Prostate gland (tissue), 2 donors: ENCODE measurements around the gene OR1K1. TPM values are rescaled to one million over a fixed set of nuclear protein-coding genes. Genes with fewer than 3 reads are reported as not detected.
"Not testable (repeated sequence)": the region's sequence is repeated elsewhere in the genome, so short reads cannot be mapped to it uniquely, and the experiment has no call there.

Experiments
- DNase-seq: peaks from one replicate; pipeline ENCODE4 v3.0.0-alpha.2; 2019; ENCODE audit warnings: low spot score
- H3K27ac ChIP-seq, 2 donors: fragments of 200-600 bp; sonication (generic); 2 replicates each; pipeline ENCODE4 v1.5.1; 2017 to 2019
- H3K27me3 ChIP-seq: fragments of 200-600 bp; sonication (generic); replicated peaks from 2 replicates; pipeline ENCODE4 v1.5.1; 2019; ENCODE audit not compliant: insufficient read depth
- H3K36me3 ChIP-seq, 2 donors: fragments of 200-600 bp; sonication (generic); 1 replicate in 1 of 2; 2 replicates in 1 of 2; pipeline versions ENCODE4 v1.5.1 to v1.8.1; 2017 to 2019
- H3K4me1 ChIP-seq: fragments of 200-600 bp; sonication (generic); replicated peaks from 2 replicates; pipeline ENCODE4 v1.5.1; 2019
- H3K4me3 ChIP-seq, 2 donors: fragments of 200-600 bp; sonication (generic); 2 replicates each; pipeline ENCODE4 v1.5.1; 2017 to 2019
- H3K9me3 ChIP-seq: fragments of 200-600 bp; sonication (generic); 2 replicates; pipeline ENCODE4 v1.5.1; 2017
- CTCF ChIP-seq, 4 experiments: fragments of 200-600 bp in 2 of 4; fragments of 450-650 bp in 2 of 4; sonication (generic) in 2 of 4; IDR thresholded peaks; 1 replicate in 3 of 4; 2 replicates in 1 of 4; pipeline ENCODE4 v1.5.1; 2016 to 2019; ENCODE audit warnings: antibody characterized with exemption in 4 of 4, mild to moderate bottlenecking in 2 of 4, moderate library complexity in 2 of 4
- POLR2A ChIP-seq: fragments of 450-650 bp; IDR thresholded peaks from one replicate; pipeline ENCODE4 v1.6.1; 2016; ENCODE audit warnings: antibody characterized with exemption, mild to moderate bottlenecking
- POLR2AphosphoS5 ChIP-seq: sonication (generic); formaldehyde crosslinking; IDR thresholded peaks from one replicate; pipeline ENCODE4 v1.6.1; 2017; ENCODE audit warnings: antibody characterized with exemption
- WGBS: methylation state at CpG from one replicate; pipeline ENCODE4 v1.1.5; 2018; 5-methylcytosine and 5-hydroxymethylcytosine counted together
- intact Hi-C: fragments of 100-400 bp; cut with DNase I; formaldehyde crosslinking; loops from one replicate; pipeline ENCODE4 v1.14.2; 2022
- total RNA-seq, 2 donors: library from RNA; depleted of rRNA; stranded (reverse); fragments of >200 nt; gene quantifications; one replicate each; pipeline ENCODE4 v1.1.0, GENCODE V29; 2016

The OR1K1 gene
- total RNA-seq, 2 donors from 2014 or later, result not detected

GRCh38 chr9:122797316-122798063 lies 2.4 kb upstream of the OR1K1 start:
- TF ChIP-seq POLR2AphosphoS5 (no peak), CTCF (IDR thresholded peaks at IDR 0.05) (no peak), POLR2A (no peak)
- H3K36me3 ChIP-seq, result no peaks in the 10 kb centered on the region
- H3K4me1 ChIP-seq, result no peaks in the 10 kb centered on the region
- 82% methylated on average over 6 of the region's 6 CpGs for WGBS
- no peak for DNase-seq
- H3K27me3 ChIP-seq, result no peaks in the 10 kb centered on the region
- H3K9me3 ChIP-seq, result no peaks in the 10 kb centered on the region
- no peak overlapping the region for H3K27ac ChIP-seq
- no peak overlapping the region for H3K4me3 ChIP-seq
- intact Hi-C loops, result no loop called here

- TF ChIP-seq POLR2AphosphoS5 (no peak), POLR2A (no peak), CTCF (IDR thresholded peaks at IDR 0.05) (no peak)
- 98% methylated on average over 4 of the region's 4 CpGs for WGBS
- no peaks in the 10 kb centered on the region for H3K4me1 ChIP-seq
- H3K9me3 ChIP-seq, result no peaks in the 10 kb centered on the region
- H3K27me3 ChIP-seq, result no peaks in the 10 kb centered on the region
- H3K36me3 ChIP-seq, result no peaks in the 10 kb centered on the region
- intact Hi-C loops, result no loop called here
- no peak overlapping the region for H3K4me3 ChIP-seq
- no peak overlapping the region for H3K27ac ChIP-seq
- DNase-seq, result no peak
Measured at GRCh38 chr9:122806661-122807060, 6.7 kb downstream of the OR1K1 start.

- H3K4me3 ChIP-seq, result no peak overlapping the region
- no peaks in the 10 kb centered on the region for H3K9me3 ChIP-seq
- no peak for DNase-seq
- no peaks in the 10 kb centered on the region for H3K27me3 ChIP-seq
- H3K36me3 ChIP-seq, result no peaks in the 10 kb centered on the region
- H3K27ac ChIP-seq, result no peak overlapping the region
- no peak for TF ChIP-seq POLR2AphosphoS5
- TF ChIP-seq POLR2A, result no peak
- TF ChIP-seq CTCF (IDR thresholded peaks at IDR 0.05), result no peak
- H3K4me1 ChIP-seq, result no peaks in the 10 kb centered on the region
- intact Hi-C loops, result no loop called here
- 95% methylated on average over 1 of the region's 1 CpG for WGBS
Measured at GRCh38 chr9:122807271-122807900, 7.5 kb downstream of the OR1K1 start.

GRCh38 chr9:122808141-122808540 lies 8.2 kb downstream of the OR1K1 start:
- TF ChIP-seq POLR2AphosphoS5 (no peak), CTCF (IDR thresholded peaks at IDR 0.05) (no peak), POLR2A (no peak)
- intact Hi-C loops, result no loop called here
- no peaks in the 10 kb centered on the region for H3K27me3 ChIP-seq
- DNase-seq, result no peak
- H3K27ac ChIP-seq, result no peak overlapping the region
- no peaks in the 10 kb centered on the region for H3K4me1 ChIP-seq
- H3K9me3 ChIP-seq, result no peaks in the 10 kb centered on the region
- H3K4me3 ChIP-seq, result no peak overlapping the region
- 89% methylated on average over 3 of the region's 3 CpGs for WGBS
- H3K36me3 ChIP-seq, result no peaks in the 10 kb centered on the region

- 46% methylated on average over 7 of the region's 7 CpGs for WGBS
Measured at GRCh38 chr9:122809261-122809660, 9.3 kb downstream of the OR1K1 start.

More at GRCh38 chr9:122809261-122809660, 9.3 kb downstream of the OR1K1 start:
- H3K4me1 ChIP-seq, H3K27me3 ChIP-seq, intact Hi-C loops, H3K36me3 ChIP-seq, DNase-seq, H3K27ac ChIP-seq, H3K4me3 ChIP-seq, H3K9me3 ChIP-seq: not testable (repeated sequence)
